Inferior parietal cortex (tissue), 1 donor: ENCODE results near the gene LCN12.

Experiments
- DNase-seq: peaks from one replicate; pipeline ENCODE4 v3.0.0-alpha.2; 2016; ENCODE audit errors: extremely low spot score

LCN12 gene

GRCh38 chr9:136974817-136975535, 22.9 kb downstream of the LCN12 start:
- DNase-seq, result no peak

DNA sequence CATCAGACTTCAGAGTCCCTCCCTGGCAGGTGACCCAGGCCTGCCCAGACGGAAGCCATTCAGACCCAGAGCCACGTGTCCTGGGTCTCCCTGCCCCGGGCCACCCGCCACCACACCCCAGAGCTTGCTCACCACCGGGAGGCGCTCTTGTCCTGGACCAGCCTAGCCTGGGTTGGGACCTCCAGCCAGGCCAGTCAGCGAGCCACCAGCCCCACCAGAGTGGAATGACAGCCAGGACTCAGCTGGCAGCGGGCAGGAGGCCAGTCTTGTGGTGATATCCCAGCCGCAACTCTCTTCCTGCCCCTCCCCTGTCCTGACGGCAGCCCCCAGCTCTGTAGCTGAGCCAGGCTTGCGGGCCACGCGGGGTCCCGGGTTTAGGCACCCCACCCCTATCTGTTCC, 23.6 kb downstream of the LCN12 start:
- DNase-seq, result peak; percentile 70

GRCh38 chr9:136977223-136977622, 25.1 kb downstream of the LCN12 start, which contains the start of gene PTGDS:
PTGDS (plus strand) TSS chr9:136977504; CDS start chr9:136977579, 75 bp downstream.
- peak; percentile 88 for DNase-seq

GRCh38 chr9:136977649-136978072, 25.6 kb downstream of the LCN12 start:
- no peak for DNase-seq

- peak; percentile 65 for DNase-seq
Observed at GRCh38 chr9:136978073-136978864, 26.2 kb downstream of the LCN12 start.

GRCh38 chr9:136978865-136979544, 26.9 kb downstream of the LCN12 start:
- no peak for DNase-seq

DNA sequence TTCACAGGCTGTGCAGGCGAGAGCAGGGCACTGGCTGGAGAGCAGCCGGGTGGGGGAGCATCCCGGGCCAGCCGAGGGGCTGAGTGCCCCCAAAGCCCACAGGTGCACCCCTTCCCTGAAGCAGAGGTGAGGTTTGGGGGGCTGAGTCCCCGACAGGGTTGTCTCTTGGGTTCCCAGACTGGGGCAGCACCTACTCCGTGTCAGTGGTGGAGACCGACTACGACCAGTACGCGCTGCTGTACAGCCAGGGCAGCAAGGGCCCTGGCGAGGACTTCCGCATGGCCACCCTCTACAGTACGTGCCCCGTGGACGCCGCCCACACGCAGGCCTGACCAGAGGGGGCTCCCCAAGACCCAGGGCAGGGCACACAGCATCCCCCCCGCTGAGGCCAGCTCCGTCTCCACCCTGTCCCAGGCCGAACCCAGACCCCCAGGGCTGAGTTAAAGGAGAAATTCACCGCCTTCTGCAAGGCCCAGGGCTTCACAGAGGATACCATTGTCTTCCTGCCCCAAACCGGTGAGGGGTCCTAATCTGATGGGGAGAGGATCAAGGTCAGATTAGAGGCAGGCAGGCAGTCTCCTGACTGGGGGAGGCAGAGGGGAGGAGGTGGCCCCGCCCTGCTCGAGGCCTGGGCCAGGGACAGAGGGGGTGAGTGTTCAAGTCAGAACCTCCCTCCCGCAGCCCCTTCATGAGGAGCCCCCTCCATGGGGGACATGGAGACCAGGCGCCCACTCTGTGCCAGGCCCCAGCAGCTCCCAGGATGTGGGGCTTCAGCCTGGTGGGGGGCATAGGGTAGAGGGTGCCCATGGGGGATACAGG, 27.9 kb downstream of the LCN12 start:
- DNase-seq, result no peak

DNA sequence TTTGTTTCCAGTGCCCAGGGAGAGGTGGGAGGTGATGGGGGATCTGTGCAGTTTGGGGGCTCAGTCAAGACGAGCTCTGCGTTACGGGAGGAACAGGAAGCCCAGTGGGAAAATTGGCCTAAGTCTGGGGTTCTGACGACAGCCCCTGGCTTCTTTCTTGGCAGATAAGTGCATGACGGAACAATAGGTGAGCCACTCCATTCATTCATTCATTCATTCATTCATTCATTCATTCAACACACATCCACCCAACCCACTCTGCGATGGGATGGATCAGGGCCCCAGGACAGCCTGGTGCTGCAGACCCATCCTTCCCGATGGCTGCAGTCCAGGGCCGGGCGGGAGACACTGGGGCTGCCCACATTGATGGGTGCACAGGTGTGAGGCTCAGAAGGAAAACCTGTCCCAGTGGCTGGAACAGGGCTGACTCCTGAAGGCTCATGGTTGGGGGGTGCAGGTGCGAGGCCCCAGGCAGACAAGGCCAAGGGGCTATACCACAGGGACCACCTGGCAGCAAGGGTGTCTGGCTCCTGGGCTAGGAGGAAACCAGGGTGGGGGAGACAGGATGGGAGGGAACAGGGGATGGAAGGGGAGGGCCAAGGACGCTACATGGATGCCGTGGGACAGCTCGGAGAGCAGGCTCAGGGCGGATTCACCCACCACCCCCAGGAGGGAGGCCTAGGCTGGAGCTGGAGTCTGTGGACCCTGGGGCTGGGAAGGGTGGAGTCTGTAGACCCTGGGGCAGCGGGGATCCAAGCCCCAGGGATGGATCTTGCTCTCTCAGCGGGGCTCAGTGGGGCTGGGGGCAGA, 28.8 kb downstream of the LCN12 start:
- no peak for DNase-seq

- peak; percentile 36 for DNase-seq
Observed at GRCh38 chr9:136981588-136982231, 29.6 kb downstream of the LCN12 start.

GRCh38 chr9:136982232-136983051, 30.4 kb downstream of the LCN12 start, which contains the start of gene LCNL1:
LCNL1 (plus strand) TSS chr9:136982993; CDS start chr9:136983587, 594 bp downstream.
- no peak for DNase-seq

DNA sequence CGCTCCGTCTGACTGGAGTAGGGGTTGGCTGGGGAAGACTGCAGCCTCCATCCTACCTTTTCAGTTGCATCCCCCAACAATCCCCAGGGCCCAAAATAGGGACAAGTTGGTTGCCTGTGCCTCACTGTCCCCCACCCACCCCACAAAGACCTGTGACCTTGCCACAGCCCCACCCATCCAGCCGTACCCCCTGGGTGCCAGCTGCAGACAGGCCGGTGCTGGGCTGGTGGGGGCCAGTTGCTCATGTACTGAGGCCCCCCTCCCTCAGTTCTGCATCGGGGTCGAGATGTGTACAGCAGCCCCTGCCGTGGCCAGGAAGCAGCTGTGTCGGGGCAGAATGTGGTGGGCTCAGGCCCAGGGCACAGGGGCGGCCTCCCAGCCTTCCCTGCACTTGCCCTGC, 31.1 kb downstream of the LCN12 start:
- DNase-seq, result no peak

DNA sequence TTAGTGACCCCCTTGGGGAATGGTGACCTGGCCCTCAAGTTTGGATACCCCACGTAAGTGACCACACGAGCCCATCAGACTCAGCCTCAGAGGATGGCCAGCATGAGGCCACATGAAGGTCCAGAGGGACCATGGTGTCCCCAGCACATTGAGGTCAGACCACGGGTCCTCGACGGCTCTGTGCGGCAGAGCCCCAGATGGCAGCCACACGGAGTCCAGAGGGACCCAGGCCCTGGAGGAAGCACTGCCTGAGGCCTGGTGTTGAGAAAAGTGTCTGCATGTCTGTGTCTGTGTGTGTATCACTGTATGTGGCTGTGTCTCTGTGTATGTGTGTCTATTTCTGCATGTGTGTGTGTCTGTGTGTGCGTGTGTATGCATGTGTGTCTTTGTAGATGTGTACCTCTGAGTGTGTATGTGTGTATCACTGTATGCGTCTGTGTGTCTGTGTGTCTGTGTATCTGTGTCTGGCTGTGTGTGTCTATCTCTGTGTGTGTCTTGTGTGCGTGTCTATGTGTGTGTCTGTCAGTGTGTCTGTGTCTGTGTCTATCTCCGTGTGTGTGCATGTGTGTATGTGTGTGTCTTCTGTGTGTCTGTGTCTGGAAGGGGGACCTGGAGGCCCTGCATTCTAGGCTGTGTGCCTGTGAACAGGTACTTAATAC, 31.7 kb downstream of the LCN12 start:
- DNase-seq, result no peak

DNA sequence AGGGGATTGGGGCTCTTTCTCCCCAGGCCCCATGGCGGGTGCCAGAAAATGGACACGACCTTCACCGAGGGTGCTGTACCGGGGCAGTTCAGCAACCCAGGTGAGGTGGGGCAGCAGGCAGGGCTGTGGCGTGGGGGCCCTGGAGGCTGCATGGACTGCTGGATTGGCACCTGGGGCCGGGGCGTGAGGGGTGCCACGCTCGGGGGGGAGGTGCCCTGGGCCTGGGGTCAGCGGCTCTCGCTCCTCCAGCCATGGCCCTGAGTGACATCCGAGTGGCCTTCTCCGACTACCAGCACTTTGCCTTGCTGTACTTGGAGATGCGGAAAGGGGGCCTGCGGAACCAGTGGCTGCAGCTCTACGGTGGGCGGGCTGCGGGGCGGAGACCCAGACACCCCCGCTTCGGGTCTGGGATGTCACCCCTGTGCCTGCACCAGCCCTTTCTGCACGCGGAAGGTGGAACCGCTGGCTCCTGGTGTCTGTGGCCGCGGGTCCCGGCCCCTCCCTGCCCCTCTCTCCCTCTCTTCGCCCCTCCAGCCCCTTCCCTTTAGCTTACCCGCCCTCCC, 32.5 kb downstream of the LCN12 start:
- DNase-seq, result no peak

- DNase-seq, result no peak
Observed at GRCh38 chr9:136985027-136985602, 33.0 kb downstream of the LCN12 start.

DNA sequence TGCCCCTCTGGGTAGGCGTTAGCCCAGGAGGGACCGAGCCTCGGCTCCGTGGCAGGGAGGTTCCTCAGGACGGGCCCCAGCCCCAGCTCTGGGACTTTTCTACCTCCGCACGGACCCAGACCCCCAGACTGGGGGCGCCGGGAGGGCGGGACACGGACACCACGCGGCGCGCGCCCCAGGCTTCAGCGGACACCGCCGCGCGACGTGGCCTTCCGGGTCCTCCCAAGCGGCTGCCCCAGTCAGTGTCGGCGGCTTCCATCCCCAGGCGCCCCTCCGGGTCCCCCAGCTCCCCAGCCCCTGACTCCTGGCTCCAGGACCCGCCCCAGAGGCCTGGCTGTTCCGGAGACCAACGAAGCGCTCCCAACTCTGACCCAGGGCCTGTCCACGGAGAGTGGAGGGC, 33.8 kb downstream of the LCN12 start:
- no peak for DNase-seq

- no peak for DNase-seq
Observed at GRCh38 chr9:136988872-136989271, 36.8 kb downstream of the LCN12 start.

GRCh38 chr9:136990242-136990911, 38.3 kb downstream of the LCN12 start:
- DNase-seq, result no peak
